GM18499 (cell line): ENCODE data around the gene KIF21A.
"Not testable (repeated sequence)": the region's sequence is repeated elsewhere in the genome, so short reads cannot be mapped to it uniquely, and the experiment has no call there.

Experiments used
- ATAC-seq: cut with Tn5 transposase; IDR thresholded peaks from one replicate; pipeline ENCODE4 v1.9.1; 2021; ENCODE audit warnings: moderate number of reproducible peaks; ENCODE audit not compliant: insufficient read depth, unreplicated experiment

Gene KIF21A

DNA sequence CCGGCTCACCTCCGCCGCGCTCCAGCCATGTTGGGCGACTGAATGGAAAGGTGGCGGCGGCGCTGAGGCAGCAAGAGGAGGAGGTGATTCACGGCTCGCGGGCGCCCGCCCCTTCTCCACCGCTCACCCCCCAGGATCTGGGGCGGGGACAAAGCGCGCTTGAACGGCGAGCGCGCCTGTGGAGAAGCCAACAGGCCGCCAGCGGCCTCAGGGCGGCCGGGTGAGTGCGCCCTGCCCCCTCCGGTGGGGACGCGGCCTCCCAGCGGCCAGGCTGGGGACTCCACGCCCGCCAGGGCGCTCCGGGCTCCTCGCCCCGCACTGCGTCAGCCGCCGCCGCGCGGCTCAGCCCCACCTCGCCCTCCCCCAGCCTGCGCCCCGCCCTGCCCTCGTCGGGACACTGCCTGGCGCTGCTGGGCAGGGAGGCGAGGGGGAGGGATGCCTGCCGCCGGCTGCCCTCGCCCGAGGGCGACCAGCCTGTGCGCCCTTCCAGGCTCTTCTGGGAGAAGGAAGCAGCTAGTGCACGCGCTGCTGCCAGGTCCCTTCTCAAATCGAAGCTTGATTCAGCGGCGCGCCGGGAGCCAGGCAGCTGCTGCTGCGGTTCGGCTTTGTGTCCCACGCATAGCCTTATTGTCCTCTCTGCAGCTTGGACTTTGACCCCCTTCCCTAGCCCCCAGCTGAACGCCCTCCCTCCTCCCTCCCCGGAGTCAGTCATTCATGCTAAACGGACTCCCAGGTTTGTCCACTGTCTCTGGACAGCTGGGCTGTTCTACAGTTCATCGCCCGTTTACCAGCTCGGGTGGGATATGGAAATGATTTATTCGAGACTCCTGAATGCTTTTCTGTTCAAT is at the start of gene KIF21A:
KIF21A (minus strand) TSS at position 40 of the 848 bp plus-strand sequence. CDS start 150 bp downstream, outside the sequence.
- peak; percentile 79 for ATAC-seq

DNA sequence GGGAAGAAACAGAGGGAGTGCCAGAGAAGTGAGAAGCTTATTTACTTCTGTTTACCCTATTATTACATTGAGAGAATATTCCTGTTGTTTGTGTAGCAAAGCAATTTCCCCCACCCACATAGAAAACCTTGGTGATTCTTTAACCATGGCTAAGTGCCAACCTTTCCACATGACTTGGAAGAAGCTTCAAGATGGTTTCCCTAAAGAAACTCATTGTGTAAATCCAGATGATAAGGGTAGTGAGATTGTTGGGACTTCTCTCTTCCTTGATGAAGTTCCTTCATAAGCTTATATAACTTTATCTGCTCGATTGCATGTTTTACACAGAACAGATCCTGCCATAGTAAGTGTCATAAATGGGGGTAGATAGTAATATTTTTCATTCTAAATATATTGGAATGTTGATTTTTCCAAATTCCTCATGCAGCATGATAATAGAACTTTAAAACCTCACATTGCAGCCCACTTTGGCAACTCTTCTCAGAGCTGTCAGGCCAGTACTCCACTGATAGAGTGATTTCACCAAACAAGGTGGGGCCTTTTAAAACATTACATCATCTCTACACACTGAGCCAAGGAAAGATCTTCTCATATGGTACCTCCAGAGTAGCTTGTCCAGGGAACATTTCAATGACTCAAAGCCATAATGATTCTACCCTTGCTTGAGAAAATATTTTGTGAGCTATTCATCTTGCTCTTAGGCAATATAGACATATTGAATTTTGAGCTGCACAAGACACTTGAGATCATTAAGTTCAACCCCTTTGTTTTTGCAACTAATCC is 47.8 kb upstream of the KIF21A start:
- ATAC-seq = no peak

- no peak for ATAC-seq
These were observed 40.7 kb upstream of the KIF21A start for GRCh38 chr12:39483597-39483996.

DNA sequence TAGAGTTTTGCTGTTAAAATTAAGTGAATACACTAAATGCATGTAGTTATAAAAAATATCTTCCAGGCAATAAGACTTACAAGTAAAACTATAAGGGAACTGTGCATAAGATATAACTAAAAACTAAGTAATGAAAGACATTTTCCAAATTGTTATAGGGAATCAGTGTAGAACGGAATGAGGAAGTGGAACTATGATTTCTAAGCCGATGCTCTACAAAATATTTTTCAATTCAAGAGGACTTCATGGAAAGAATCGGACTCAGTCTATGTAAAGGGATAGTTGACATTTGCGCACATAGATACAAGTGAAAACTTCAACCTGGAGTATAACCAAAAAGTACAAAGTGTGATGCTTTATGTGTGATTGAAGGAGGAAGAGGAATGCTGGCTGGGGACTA is 40.1 kb upstream of the KIF21A start:
- ATAC-seq = no peak

DNA sequence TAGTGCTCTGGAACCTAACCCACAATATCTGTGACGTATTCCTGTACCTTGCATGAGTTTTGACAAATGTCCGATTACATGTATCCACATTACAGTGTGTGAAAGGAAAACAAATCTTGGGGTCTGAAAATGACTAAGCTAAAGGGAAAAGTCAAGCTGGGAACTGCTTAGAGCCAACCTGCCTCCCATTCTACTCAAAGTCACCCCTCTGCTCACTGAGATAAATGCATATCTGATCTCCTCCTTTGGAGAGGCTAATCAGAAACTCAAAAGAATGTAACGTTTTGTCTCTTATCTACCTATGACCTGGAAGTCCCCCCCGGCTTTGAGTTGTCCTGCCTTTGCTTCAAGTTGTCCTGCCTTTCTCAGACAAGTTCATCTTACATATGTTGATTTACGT is 34.0 kb upstream of the KIF21A start:
- no peak for ATAC-seq

GRCh38 chr12:39476121-39476520 is 33.2 kb upstream of the KIF21A start:
- ATAC-seq = no peak

- not testable (repeated sequence) for ATAC-seq
These were observed 32.2 kb upstream of the KIF21A start for GRCh38 chr12:39475136-39475535.

DNA sequence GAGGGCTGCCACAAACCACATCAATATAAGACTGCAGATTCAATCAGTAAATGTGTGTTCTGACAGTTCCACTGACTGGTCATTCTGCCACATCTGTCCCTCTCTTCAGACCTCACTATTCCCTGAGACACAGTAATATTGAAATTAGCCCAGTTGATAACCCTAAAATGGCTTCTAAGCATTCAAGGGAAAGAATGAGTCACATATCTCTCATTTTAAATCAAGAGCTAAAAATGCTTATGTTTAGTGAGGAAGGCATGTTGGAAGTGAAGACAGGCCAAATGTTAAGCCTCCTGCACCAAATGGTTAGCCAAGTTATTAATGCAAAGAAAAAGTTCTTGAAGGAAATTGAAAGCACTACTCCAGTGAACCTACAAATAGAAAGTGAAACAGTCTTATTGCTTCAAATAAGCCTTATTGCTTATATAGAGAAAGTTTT is 24.5 kb upstream of the KIF21A start:
- ATAC-seq = peak; percentile 88

DNA sequence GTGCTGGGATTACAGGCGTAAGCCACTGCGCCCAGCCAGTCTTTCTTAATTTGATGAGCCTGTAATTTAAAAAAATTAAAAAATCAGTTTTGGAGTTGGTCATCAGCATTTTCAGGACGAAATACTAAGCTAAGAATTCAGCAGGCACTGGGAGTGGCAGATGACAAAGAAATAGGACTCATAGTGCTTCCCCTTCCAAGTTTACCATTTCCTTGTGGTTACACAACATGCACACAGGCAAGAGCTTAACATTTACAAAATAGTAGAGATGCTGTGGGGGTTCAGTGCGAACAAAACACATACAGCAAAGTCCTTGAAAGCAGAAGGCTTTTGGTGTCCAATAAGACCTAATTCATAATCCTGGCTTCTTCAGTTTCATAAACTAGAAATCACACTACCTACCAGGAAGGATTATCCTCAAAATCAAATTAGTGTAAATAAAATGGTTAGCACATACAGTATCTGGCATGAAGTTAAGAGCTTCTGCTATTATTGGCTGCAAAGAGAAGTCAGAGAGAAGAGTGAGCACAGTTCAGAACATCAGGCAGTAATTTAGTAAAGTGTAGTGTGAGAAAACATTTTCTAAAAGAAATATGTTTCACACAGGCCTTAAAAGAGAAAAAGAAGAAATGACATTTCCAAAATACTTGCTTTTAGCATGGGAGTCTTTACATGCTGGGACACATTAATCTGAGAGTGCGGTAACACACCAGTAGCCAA is 22.2 kb upstream of the KIF21A start:
- ATAC-seq = no peak

- no peak for ATAC-seq
These were observed 18.1 kb upstream of the KIF21A start for GRCh38 chr12:39461059-39461458.

- no peak for ATAC-seq
These were observed 16.1 kb upstream of the KIF21A start for GRCh38 chr12:39459027-39459434.

GRCh38 chr12:39451977-39452376 is 9.1 kb upstream of the KIF21A start:
- no peak for ATAC-seq

GRCh38 chr12:39448038-39448437 is 5.1 kb upstream of the KIF21A start:
- ATAC-seq = no peak

GRCh38 chr12:39443929-39444209 is 949 bp upstream of the KIF21A start:
- no peak for ATAC-seq

DNA sequence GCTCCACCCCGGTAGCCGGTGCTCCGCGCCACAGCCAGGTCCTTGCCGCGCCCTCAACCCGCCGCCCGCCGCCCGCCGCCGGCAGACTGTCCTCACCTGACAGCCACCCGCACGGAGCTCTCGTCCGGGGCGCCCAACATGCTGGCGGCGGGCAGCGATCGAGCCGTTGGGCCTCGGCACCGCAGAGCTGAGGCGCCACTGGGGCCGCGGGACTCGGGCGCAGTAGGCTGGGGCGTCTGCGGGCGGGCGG is 164 bp downstream of the KIF21A start:
- peak; percentile 19 for ATAC-seq

DNA sequence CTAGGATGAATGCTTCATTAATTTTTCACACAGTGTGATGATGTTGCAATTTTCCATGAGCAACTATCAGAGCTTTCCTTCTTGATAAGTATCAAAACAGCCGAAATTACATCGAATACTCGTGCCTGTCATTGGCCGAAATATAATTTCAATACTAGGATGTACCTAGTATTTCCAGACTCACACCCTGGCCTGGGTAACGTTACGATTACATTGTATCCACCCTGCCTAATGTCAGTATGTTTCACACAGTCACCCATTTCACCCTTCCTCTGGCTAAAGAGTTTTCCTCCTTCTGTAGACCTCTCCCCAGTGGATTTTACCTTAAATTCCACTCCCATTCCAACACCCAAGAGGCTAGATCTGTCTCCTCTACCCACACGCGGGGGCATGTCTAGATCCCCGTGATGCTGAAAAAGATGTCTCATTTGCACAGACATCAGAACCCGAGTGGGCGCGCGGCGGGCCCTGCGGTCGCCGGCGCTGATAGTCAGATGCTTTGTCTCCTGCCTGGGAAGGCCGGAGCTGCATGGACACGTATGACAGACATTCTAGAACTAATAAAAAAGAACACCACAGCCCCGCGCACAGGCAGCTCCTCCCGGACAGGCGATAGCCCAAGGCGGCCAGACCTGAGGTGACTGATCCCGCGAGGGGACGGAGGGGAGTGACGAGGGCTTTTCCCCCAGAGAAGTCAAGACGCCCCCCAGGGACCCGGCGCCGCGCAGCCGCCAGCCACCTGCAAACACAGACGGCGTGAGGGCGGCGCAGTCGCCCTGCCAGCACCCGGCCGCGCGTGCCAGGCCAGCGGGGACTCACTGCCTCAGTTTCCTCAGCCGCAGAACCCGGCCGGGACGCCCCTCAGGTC is 723 bp downstream of the KIF21A start:
- peak; percentile 6 for ATAC-seq

- no peak for ATAC-seq
These were observed 1.5 kb downstream of the KIF21A start for GRCh38 chr12:39441189-39441962.

DNA sequence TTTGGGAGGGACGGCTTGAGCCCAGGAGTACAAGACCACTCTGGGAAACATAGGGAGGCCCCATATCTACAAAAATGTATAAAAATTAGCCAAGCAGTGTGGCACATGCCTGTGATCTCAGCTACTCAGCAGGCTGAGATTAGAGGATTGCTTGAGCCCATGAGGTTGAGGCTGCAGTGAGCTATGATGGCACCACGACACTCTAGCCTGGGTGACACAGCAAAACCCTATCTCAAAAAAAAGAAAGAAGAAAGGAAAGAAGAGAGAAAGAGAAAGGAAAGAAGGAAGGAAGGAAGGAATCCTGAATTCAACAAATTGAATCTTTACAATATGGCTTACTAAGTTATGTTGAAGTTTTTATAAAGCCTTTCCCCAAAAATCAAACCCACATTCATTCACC is 2.1 kb downstream of the KIF21A start:
- no peak for ATAC-seq

DNA sequence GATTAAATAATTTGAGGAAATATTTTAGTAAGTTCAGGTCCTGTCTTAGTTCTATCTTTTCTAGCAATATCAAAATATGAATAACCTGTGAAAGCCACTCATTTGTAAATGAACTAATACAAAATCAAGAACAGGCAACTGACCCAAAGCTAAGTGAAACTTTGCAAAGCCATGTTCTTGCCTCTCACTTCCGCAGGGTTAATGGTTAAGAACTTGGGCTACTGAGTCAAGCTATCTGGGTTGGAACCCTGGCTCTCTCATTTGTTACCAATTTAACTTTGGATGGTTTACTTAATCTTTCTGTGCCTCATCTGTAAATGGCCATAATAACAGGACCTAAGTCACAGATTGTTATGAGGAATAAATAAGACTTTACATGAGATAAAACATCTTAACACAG is 2.8 kb downstream of the KIF21A start:
- ATAC-seq = no peak

DNA sequence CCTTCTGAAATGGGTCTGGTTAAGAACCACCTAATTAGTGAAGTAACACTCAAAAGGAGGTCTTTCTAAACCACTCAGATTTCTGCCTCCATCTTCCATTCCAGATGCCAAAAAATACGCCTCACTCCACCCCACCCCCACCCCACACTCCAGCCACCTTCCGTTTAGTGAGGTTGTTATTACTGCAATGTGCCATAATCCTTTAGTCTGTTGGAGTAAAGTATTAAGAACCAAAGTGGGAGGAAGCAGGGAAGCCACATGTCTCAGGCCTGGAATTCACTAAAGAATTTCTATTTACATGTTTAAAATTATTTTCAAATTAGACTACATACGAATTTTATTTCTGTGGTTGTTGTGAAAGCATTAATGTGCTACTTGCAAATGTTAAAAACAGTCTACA is 7.4 kb downstream of the KIF21A start:
- ATAC-seq = no peak
